CD4-positive, alpha-beta T cell treated with Interleukin-4 for 4 hours (primary cell): Measurements from ENCODE around the gene CPLX1.
"Not testable (repeated sequence)": the region's sequence is repeated elsewhere in the genome, so short reads cannot be mapped to it uniquely, and the experiment has no call there.

ENCODE experiments used
- DNase-seq: peaks from one replicate; pipeline ENCODE4 v3.0.0-alpha.2; 2020

Gene CPLX1

GRCh38 chr4:818106-818921 is 7.6 kb downstream of the CPLX1 start:
- no peak for DNase-seq

- DNase-seq, result no peak
Observed at GRCh38 chr4:815464-816146, 10.3 kb downstream of the CPLX1 start.

GRCh38 chr4:814312-814850 is 11.5 kb downstream of the CPLX1 start:
- no peak for DNase-seq

GRCh38 chr4:813900-814299 is 12.0 kb downstream of the CPLX1 start:
- no peak for DNase-seq

GRCh38 chr4:808860-809570 is 16.9 kb downstream of the CPLX1 start:
- no peak for DNase-seq

GRCh38 chr4:807792-808191 is 18.1 kb downstream of the CPLX1 start:
- DNase-seq, result no peak

GRCh38 chr4:806979-807378 is 18.9 kb downstream of the CPLX1 start:
- DNase-seq, result not testable (repeated sequence)

- no peak for DNase-seq
Observed at GRCh38 chr4:804804-805203, 21.1 kb downstream of the CPLX1 start.

GRCh38 chr4:803884-804283 is 22.0 kb downstream of the CPLX1 start:
- DNase-seq, result no peak

GRCh38 chr4:801436-802124 is 24.3 kb downstream of the CPLX1 start:
- no peak for DNase-seq

- no peak for DNase-seq
Observed at GRCh38 chr4:797066-797465, 28.9 kb downstream of the CPLX1 start.

GRCh38 chr4:796206-796605 is 29.7 kb downstream of the CPLX1 start:
- DNase-seq, result no peak

- no peak for DNase-seq
Observed at GRCh38 chr4:795726-796119, 30.2 kb downstream of the CPLX1 start.

- DNase-seq, result no peak
Observed at GRCh38 chr4:794900-795725, 30.8 kb downstream of the CPLX1 start.

GRCh38 chr4:793941-794621 is 31.8 kb downstream of the CPLX1 start:
- no peak for DNase-seq

- DNase-seq, result no peak
Observed at GRCh38 chr4:793093-793861, 32.7 kb downstream of the CPLX1 start.

- DNase-seq, result peak; percentile 20
Observed at GRCh38 chr4:792626-793092, 33.3 kb downstream of the CPLX1 start.

- peak; percentile 14 for DNase-seq
Observed at GRCh38 chr4:791898-792625, 33.9 kb downstream of the CPLX1 start.

GRCh38 chr4:791252-791897 is 34.6 kb downstream of the CPLX1 start:
- DNase-seq, result no peak
